GM19468 (cell line): Measurements from ENCODE around the gene TMEM175.

Experiments
- ATAC-seq: cut with Tn5 transposase; IDR thresholded peaks from one replicate; pipeline ENCODE4 v1.9.1; 2021; ENCODE audit warnings: mild to moderate bottlenecking, moderate library complexity, moderate number of reproducible peaks; ENCODE audit not compliant: unreplicated experiment; ENCODE audit errors: extremely low read depth

Gene TMEM175

GRCh38 chr4:986428-986878 is 54.2 kb downstream of the TMEM175 start:
- ATAC-seq, result no peak

GRCh38 chr4:986879-987623 is 54.8 kb downstream of the TMEM175 start, which contains the start of gene IDUA:
IDUA (plus strand) TSS chr4:987044; CDS start chr4:987085, 41 bp downstream.
- peak; percentile 27 for ATAC-seq

- ATAC-seq, result no peak
Measured at GRCh38 chr4:987624-988513, 55.6 kb downstream of the TMEM175 start.

- ATAC-seq, result no peak
Measured at GRCh38 chr4:988726-989721, 56.8 kb downstream of the TMEM175 start.

GRCh38 chr4:989722-990471 is 57.6 kb downstream of the TMEM175 start:
- ATAC-seq, result no peak

GRCh38 chr4:990746-991367 is 58.6 kb downstream of the TMEM175 start:
- ATAC-seq, result no peak

GRCh38 chr4:991451-992296 is 59.4 kb downstream of the TMEM175 start:
- ATAC-seq, result no peak

GRCh38 chr4:992297-993110 is 60.2 kb downstream of the TMEM175 start:
- ATAC-seq, result no peak

GRCh38 chr4:993111-994029 is 61.1 kb downstream of the TMEM175 start, which contains the start of gene SLC26A1:
SLC26A1 (minus strand) TSS chr4:993404; CDS start chr4:991703, 1,701 bp downstream.
- ATAC-seq, result no peak

GRCh38 chr4:995311-996026 is 63.2 kb downstream of the TMEM175 start:
- ATAC-seq, result no peak

- ATAC-seq, result no peak
Measured at GRCh38 chr4:996030-996996, 64.1 kb downstream of the TMEM175 start.

GRCh38 chr4:996997-997374 is 64.7 kb downstream of the TMEM175 start:
- ATAC-seq, result no peak

- no peak for ATAC-seq
Measured at GRCh38 chr4:997375-998071, 65.3 kb downstream of the TMEM175 start.
